GM12864 (cell line): Measurements from ENCODE around the gene PACRG.

ENCODE experiments used
- DNase-seq: peaks from one replicate; pipeline ENCODE4 v3.0.0-alpha.2; 2011; ENCODE audit warnings: low read depth
- H3K4me3 ChIP-seq: 2 replicates; pipeline ENCODE4 v1.5.1; 2011; ENCODE audit warnings: mild to moderate bottlenecking, low read depth, low read length, control low read depth
- TF ChIP-seq, protein P1 (sequence below): IDR thresholded peaks from 2 replicates; pipeline ENCODE4 v1.5.1; 2011; ENCODE audit warnings: low read depth, mild to moderate bottlenecking, moderate library complexity, low read length, control low read depth, inconsistent platforms; ENCODE audit errors: missing control alignments

PACRG gene

DNA sequence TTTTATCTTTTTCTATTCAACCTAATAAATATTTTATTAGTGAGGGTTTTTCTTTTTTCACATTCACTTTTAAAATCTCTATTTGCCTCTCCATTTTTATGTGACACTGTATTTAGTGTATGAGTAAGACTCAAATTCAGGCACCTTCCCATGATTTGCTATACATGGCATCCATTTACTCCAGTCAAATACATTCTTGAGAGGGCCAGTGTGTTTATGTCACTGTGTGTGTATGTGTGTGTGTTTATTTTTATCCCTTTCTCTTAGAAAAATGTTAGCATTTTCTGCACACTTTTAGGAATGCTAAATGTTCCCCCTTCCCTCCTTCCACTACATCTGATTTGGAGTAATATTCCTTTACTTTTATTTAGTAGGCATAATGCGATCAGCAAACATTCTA is 290.0 kb downstream of the PACRG start:
- no peak overlapping the region for H3K4me3 ChIP-seq
- no peak for DNase-seq
- TF ChIP-seq, protein P1, sequence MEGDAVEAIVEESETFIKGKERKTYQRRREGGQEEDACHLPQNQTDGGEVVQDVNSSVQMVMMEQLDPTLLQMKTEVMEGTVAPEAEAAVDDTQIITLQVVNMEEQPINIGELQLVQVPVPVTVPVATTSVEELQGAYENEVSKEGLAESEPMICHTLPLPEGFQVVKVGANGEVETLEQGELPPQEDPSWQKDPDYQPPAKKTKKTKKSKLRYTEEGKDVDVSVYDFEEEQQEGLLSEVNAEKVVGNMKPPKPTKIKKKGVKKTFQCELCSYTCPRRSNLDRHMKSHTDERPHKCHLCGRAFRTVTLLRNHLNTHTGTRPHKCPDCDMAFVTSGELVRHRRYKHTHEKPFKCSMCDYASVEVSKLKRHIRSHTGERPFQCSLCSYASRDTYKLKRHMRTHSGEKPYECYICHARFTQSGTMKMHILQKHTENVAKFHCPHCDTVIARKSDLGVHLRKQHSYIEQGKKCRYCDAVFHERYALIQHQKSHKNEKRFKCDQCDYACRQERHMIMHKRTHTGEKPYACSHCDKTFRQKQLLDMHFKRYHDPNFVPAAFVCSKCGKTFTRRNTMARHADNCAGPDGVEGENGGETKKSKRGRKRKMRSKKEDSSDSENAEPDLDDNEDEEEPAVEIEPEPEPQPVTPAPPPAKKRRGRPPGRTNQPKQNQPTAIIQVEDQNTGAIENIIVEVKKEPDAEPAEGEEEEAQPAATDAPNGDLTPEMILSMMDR: no peak

DNA sequence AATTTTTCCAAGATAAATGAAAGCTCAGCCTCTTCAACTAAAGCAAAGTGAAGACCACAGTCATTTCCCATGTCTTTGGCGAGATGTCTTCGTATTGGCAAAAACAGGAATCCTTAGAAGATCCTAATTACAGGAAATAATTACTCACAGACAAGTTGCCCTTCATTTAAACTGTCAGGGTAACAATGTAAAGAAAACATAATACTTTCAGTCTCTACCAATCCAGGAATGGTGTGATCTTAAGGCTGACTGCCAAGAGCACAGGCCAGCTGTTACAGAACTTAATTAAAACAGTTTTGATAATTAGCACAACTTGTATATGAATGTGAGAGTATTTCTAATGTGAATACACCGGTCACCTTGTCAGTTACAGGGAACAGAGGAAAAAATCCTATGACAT is 292.2 kb downstream of the PACRG start:
- TF ChIP-seq, protein P1: no peak
- no peak overlapping the region for H3K4me3 ChIP-seq
- no peak for DNase-seq

DNA sequence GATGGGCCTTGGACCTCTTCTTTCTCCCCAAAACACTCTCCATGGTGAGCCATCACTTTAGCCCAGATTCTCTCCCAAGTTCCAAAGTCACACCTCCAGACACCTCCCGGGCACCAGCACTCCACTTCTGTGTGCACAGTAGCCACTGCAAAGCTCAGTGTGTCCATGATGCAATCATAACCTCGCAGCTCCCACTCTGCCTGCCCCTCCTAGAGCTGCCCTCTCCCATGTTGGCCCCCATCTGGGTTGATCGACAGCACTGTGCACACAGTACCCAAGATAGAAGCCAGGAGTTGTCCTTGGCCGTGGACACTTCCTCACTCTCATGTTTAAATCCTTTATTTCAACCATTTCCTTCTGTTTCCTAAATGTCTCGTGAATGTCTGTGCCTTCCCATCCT is 293.3 kb downstream of the PACRG start:
- H3K4me3 ChIP-seq: no peak overlapping the region
- DNase-seq: no peak
- TF ChIP-seq, protein P1: no peak

DNA sequence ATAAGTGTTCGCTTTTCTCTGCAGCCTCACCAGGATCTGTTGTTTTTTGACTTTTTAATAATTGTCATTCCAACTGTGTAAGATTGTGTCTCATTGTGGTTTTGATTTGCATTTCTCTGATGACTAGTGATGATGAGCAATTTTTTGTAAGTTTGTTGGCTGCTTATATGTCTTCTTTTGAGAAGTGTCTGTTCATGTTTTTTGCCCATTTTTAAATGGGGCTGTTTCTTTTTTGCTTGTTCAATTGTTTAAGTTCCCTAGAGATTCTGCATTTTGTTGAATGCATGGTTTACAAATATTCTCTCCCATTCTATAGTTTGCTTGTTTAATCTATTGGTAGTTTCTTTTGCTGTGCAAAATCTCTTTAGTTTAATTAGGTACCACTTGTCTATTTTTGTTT is 295.9 kb downstream of the PACRG start:
- no peak for DNase-seq
- no peak overlapping the region for H3K4me3 ChIP-seq
- TF ChIP-seq, protein P1: no peak

DNA sequence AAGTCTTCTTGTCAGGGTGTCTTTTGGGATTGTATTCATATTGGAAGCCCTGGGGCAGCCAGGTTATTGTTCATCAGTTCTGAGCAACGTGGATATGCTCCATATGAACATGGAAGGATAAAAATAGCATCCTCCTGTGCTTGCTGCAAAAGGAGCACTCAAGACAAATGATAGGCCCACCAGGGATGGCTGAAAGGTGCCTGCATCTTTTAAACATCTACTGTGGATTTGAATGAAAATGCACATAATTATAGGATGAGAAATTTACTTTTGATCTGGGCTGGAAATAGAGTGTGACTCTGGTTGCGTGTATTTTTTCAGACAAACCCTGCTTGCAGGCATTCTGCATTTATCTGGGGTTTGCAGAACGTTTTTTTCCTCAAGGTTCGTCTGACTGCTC is 299.1 kb downstream of the PACRG start:
- DNase-seq: no peak
- H3K4me3 ChIP-seq: no peak overlapping the region
- TF ChIP-seq, protein P1: no peak

DNA sequence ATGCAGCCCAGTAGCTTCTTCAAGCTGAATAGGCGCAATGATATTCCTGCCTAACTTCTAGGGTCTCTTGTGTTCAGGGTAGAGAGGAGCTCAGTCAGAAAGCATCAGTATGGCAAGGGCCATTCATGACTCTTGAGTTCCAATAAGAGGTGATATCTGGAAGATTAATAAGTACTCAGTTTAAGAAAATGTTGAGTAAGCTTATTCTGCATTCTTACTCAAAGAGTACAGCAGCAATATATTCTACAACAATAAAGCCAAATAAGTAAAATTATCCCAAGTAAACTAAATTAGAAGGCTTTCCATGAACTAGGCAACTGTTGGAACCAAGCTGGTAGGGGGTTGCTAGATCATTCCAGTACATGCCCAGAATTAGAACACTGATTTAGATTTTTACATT is 303.2 kb downstream of the PACRG start:
- no peak overlapping the region for H3K4me3 ChIP-seq
- TF ChIP-seq, protein P1: no peak

DNA sequence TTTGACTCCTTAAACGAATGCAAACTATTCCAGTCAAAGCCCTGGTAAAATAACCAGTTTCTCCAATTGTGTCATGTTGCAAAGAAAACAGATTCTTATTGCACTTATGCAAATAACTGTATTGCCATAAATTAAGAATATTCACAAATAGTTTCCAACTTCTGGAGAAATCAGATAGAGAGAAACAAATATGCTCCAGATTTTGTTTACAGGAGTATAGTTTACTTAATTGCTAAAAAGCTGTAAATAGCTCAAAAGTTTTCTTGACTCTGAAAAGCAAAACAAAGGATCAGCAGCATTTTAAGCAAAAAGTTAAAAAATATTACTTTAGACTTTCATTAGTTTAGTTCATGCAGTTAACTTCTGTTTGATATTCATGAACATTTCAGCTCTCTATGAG is 304.2 kb downstream of the PACRG start:
- no peak for DNase-seq
- no peak overlapping the region for H3K4me3 ChIP-seq
- TF ChIP-seq, protein P1: no peak

More for the DNA sequence above, 303.2 kb downstream of the PACRG start:
- no peak for DNase-seq
